H1 (cell line): ENCODE measurements around the gene NDRG4. TPM values are rescaled to one million over a fixed set of nuclear protein-coding genes. Genes with fewer than 3 reads are reported as not detected.

ENCODE experiments used
- CTCF ChIA-PET: fragments of 300-600 bp; sonication (Branson Sonifier 250); formaldehyde crosslinking; loops from one replicate; lab custom pipeline; 2021; ENCODE audit not compliant: partially characterized antibody; lab: Charles Lee
- POLR2A ChIA-PET: fragments of 300-600 bp; sonication (Branson Sonifier 250); formaldehyde crosslinking; loops from one replicate; lab custom pipeline; 2021; ENCODE audit warnings: inconsistent platforms; ENCODE audit not compliant: partially characterized antibody; lab: Charles Lee
- DNase-seq, 2 experiments: peaks; one replicate each; pipeline versions ENCODE4 v3.0.0 to v3.0.0-alpha.2; 2010 to 2022; ENCODE audit warnings: low spot score in 2 of 2, low read depth in 1 of 2, mixed read lengths in 1 of 2
- FAIRE-seq: peaks from 2 replicates; lab custom pipeline; 2011; peaks lifted over from hg19 to GRCh38; lab: Jason Lieb, UNC
- H2AFZ ChIP-seq: 2 replicates; pipeline ENCODE4 v1.8.1; 2012; ENCODE audit warnings: low read length, inconsistent platforms
- H2AK5ac ChIP-seq: 2 replicates; pipeline ENCODE4 v1.6.1; 2013; ENCODE audit warnings: low read depth, low read length
- H2BK120ac ChIP-seq: replicated peaks from 2 replicates; pipeline ENCODE3; 2013; ENCODE audit warnings: low read depth, low read length, inconsistent platforms
- H2BK12ac ChIP-seq: 2 replicates; pipeline ENCODE4 v1.6.1; 2013; ENCODE audit warnings: low read depth, low read length
- H2BK15ac ChIP-seq: 2 replicates; pipeline ENCODE4 v1.6.1; 2013; ENCODE audit warnings: low read length
- H2BK20ac ChIP-seq: 2 replicates; pipeline ENCODE4 v1.6.1; 2013; ENCODE audit warnings: low read length
- H2BK5ac ChIP-seq: 2 replicates; pipeline ENCODE4 v1.6.1; 2013; ENCODE audit warnings: low read depth, low read length
- H3K14ac ChIP-seq: 2 replicates; pipeline ENCODE4 v1.6.1; 2013; ENCODE audit warnings: inconsistent platforms; ENCODE audit not compliant: insufficient read length
- H3K18ac ChIP-seq: 2 replicates; pipeline ENCODE4 v1.6.1; 2013; ENCODE audit warnings: low read length; ENCODE audit errors: extremely low read depth
- H3K23ac ChIP-seq: 2 replicates; pipeline ENCODE4 v1.6.1; 2013; ENCODE audit warnings: inconsistent platforms; ENCODE audit not compliant: insufficient read length
- H3K23me2 ChIP-seq: 2 replicates; pipeline ENCODE4 v1.6.1; 2013; ENCODE audit warnings: low read depth, low read length
- H3K27ac ChIP-seq: 2 replicates; pipeline ENCODE4 v1.6.1; 2011; ENCODE audit warnings: low read depth, low read length, inconsistent platforms
- H3K27me3 ChIP-seq, 4 experiments: replicated peaks in 1 of 4; 1 replicate in 1 of 4; 2 replicates in 3 of 4; pipeline versions ENCODE4 v1.6.1 to v1.8.1; 2011 to 2013; ENCODE audit warnings: low read length in 3 of 4, mild to moderate bottlenecking in 3 of 4, inconsistent platforms in 2 of 4, mixed read lengths in 2 of 4, moderate library complexity in 1 of 4; ENCODE audit not compliant: control insufficient read depth in 3 of 4, insufficient read depth in 3 of 4; ENCODE audit errors: extremely low read depth in 1 of 4
- H3K36me3 ChIP-seq, 4 experiments: 2 replicates each; pipeline versions ENCODE4 v1.6.1 to v1.8.1; 2011 to 2013; ENCODE audit warnings: mild to moderate bottlenecking in 4 of 4, low read length in 3 of 4, moderate library complexity in 2 of 4, control low read depth in 1 of 4, inconsistent platforms in 1 of 4; ENCODE audit not compliant: insufficient read depth in 4 of 4, control insufficient read depth in 2 of 4
- H3K4ac ChIP-seq: replicated peaks from 2 replicates; pipeline ENCODE3; 2013; ENCODE audit warnings: low read length, low read depth, mixed read lengths, inconsistent platforms; ENCODE audit not compliant: insufficient read length
- H3K4me1 ChIP-seq, 4 experiments: replicated peaks in 1 of 4; 1 replicate in 1 of 4; 2 replicates in 3 of 4; pipeline versions ENCODE4 v1.6.1 to v1.8.1; 2011 to 2013; ENCODE audit warnings: low read length in 3 of 4, inconsistent platforms in 2 of 4, mixed read lengths in 1 of 4; ENCODE audit not compliant: insufficient read depth in 4 of 4, control insufficient read depth in 3 of 4
- H3K4me2 ChIP-seq, 2 experiments: 2 replicates each; pipeline versions ENCODE4 v1.6.1 to v1.8.1; 2011 to 2013; ENCODE audit warnings: low read depth in 2 of 2, low read length in 2 of 2, control low read depth in 1 of 2, inconsistent platforms in 1 of 2, mild to moderate bottlenecking in 1 of 2; ENCODE audit not compliant: insufficient read depth in 1 of 2
- H3K4me3 ChIP-seq, 4 experiments: fragments of 200-600, 300-600 bp in 1 of 4; sonication (generic), shearing (Covaris generic), sonication (Bioruptor Twin) in 1 of 4; 2 replicates each; pipeline versions ENCODE4 v1.5.1 to v1.8.1; 2011 to 2016; ENCODE audit warnings: low read length in 4 of 4, low read depth in 3 of 4, control low read depth in 2 of 4, inconsistent platforms in 2 of 4, mild to moderate bottlenecking in 2 of 4, mixed read lengths in 1 of 4, moderate library complexity in 1 of 4; ENCODE audit not compliant: insufficient read depth in 2 of 4; ENCODE audit errors: extremely low read depth in 1 of 4
- H3K56ac ChIP-seq: replicated peaks from 2 replicates; pipeline ENCODE3; 2013; ENCODE audit warnings: low read depth, mild to moderate bottlenecking, mixed read lengths, low read length, inconsistent platforms; ENCODE audit not compliant: insufficient read length
- H3K79me1 ChIP-seq: 2 replicates; pipeline ENCODE4 v1.6.1; 2013; ENCODE audit warnings: low read depth, low read length, control low read depth
- H3K79me2 ChIP-seq, 2 experiments: 2 replicates each; pipeline versions ENCODE4 v1.6.1 to v1.8.1; 2012 to 2013; ENCODE audit warnings: low read length in 2 of 2, mild to moderate bottlenecking in 2 of 2, inconsistent platforms in 1 of 2; ENCODE audit not compliant: insufficient read depth in 2 of 2, control insufficient read depth in 1 of 2
- H3K9ac ChIP-seq, 4 experiments: replicated peaks in 1 of 4; 1 replicate in 1 of 4; 2 replicates in 3 of 4; pipeline versions ENCODE4 v1.6.1 to v1.8.1; 2011 to 2013; ENCODE audit warnings: low read depth in 3 of 4, low read length in 3 of 4, control low read depth in 2 of 4, mild to moderate bottlenecking in 2 of 4, moderate library complexity in 2 of 4, inconsistent platforms in 1 of 4; ENCODE audit errors: extremely low read depth in 1 of 4
- H3K9me3 ChIP-seq, 2 experiments: 2 replicates each; pipeline versions ENCODE4 v1.6.1 to v1.8.1; 2012 to 2013; ENCODE audit warnings: mild to moderate bottlenecking in 2 of 2, moderate library complexity in 2 of 2, control low read depth in 1 of 2, inconsistent platforms in 1 of 2, low read depth in 1 of 2, low read length in 1 of 2, mixed read lengths in 1 of 2; ENCODE audit not compliant: insufficient read depth in 2 of 2
- H4K20me1 ChIP-seq, 2 experiments: replicated peaks in 1 of 2; 2 replicates each; pipeline versions ENCODE3 to v1.8.1; 2011 to 2013; ENCODE audit warnings: inconsistent platforms in 2 of 2, low read length in 2 of 2, mild to moderate bottlenecking in 1 of 2; ENCODE audit not compliant: insufficient read depth in 2 of 2, control insufficient read depth in 1 of 2
- H4K5ac ChIP-seq: 2 replicates; pipeline ENCODE4 v1.6.1; 2013; ENCODE audit warnings: low read length, low read depth, mixed read lengths, inconsistent platforms; ENCODE audit not compliant: insufficient read length
- H4K8ac ChIP-seq: 2 replicates; pipeline ENCODE4 v1.8.0; 2013; ENCODE audit warnings: mild to moderate bottlenecking, moderate library complexity, low read length, inconsistent platforms; ENCODE audit not compliant: insufficient read depth; ENCODE audit errors: extremely low read depth
- H4K91ac ChIP-seq: replicated peaks from 2 replicates; pipeline ENCODE3; 2013; ENCODE audit warnings: low read length, mixed read lengths, inconsistent platforms; ENCODE audit not compliant: insufficient read length
- ASH2L ChIP-seq: fragments of 200-600, 300-600 bp; sonication (generic); IDR thresholded peaks from one replicate; pipeline ENCODE4 v1.7.1; 2017; ENCODE audit warnings: low read length
- CEBPB ChIP-seq: IDR thresholded peaks from 2 replicates; pipeline ENCODE4 v1.6.1; 2012; ENCODE audit warnings: low read depth, low read length
- KDM1A ChIP-seq: fragments of 200-600, 300-600 bp; sonication (generic); IDR thresholded peaks from 2 replicates; pipeline ENCODE4 v1.7.1; 2016; ENCODE audit warnings: mild to moderate bottlenecking, low read length, borderline replicate concordance
- WGBS, 2 experiments: shearing (Covaris generic) in 1 of 2; methylation state at CpG; one replicate each; pipeline versions ENCODE4 v1.1.6 to v1.1.7; 2013 to 2015; ENCODE audit warnings: low lambda C conversion rate in 2 of 2, mixed read lengths in 2 of 2, inconsistent platforms in 1 of 2, low coverage in 1 of 2, missing lambda C conversion rate in 1 of 2; ENCODE audit not compliant: insufficient replicate concordance in 2 of 2, insufficient coverage in 1 of 2, insufficient read length in 1 of 2; ENCODE audit errors: extremely low coverage in 1 of 2, missing lambda C conversion rate in 1 of 2; 5-methylcytosine and 5-hydroxymethylcytosine counted together
- polyA plus RNA-seq, 7 experiments: library from polyadenylated mRNA; depleted of rRNA in 3 of 7; stranded (reverse) in 5 of 7; unstranded in 2 of 7; fragments of >200 nt in 5 of 7; fragments of 200-250 nt in 2 of 7; gene quantifications; 1 replicate in 5 of 7; 2 replicates in 1 of 7; 4 replicates in 1 of 7; pipeline versions ENCODE4 v1.2.1 to v1.2.3, GENCODE V29; 2011 to 2013; ENCODE audit warnings: missing spikeins in 2 of 7, mixed read lengths in 2 of 7
- total RNA-seq: library from RNA; stranded (reverse); fragmentation: NEBNext Ultra II Directional; extraction: Animal tissue kit (Norgen Biotek cat#: 25700); gene quantifications from 2 replicates; pipeline ENCODE4 v1.2.1, GENCODE V29; 2021
- TF ChIP-seq, protein P1 (sequence below): IDR thresholded peaks from 2 replicates; pipeline ENCODE4 v1.6.1; 2012; ENCODE audit warnings: inconsistent platforms

Gene NDRG4
- total and polyA plus RNA-seq, 2 of the 8 experiments (the other 6 are each of a cell fraction or from before 2014, with no cell fraction given): 20.8 to 30.9 TPM

DNA sequence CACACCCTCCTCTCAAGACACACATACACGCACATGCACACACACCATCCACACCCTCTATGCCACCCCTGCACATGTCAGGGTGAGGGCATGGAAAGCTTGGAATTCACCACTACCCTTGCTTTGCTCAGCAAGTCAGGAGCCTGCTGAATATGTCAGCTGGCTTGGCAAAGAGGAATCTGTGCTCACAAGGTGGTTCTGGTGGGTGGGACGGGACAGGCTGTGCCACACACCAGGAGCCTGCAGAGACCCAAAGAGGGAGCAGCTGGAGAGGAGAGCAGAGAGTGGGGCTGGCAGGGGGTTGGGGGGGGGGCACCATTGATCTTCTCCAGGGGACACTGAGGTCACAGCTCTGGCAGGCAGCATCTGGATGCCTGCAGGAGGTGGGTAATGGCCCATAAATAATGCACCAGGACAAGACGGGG lies 48.7 kb upstream of the NDRG4 start:
- H2BK12ac ChIP-seq: no peak overlapping the region
- H2BK20ac ChIP-seq: no peak overlapping the region
- 91% methylated on average over 2 of the region's 3 CpGs; no CpG with 5 or more reads in 1 of the 2 experiments for WGBS, 2 experiments
- no peak overlapping the region for H4K5ac ChIP-seq
- FAIRE-seq: no peak
- no peak overlapping the region for H3K14ac ChIP-seq
- no peak overlapping the region for H3K23ac ChIP-seq
- no peak overlapping the region for H3K18ac ChIP-seq
- no peak overlapping the region for H3K4me2 ChIP-seq
- no peak overlapping the region for H3K9ac ChIP-seq
- no peak overlapping the region for H2AK5ac ChIP-seq
- H4K91ac ChIP-seq: no peak overlapping the region
- H3K36me3 ChIP-seq: no peaks in the 10 kb centered on the region
- no peak overlapping the region for H3K4me3 ChIP-seq
- TF ChIP-seq, protein P1, sequence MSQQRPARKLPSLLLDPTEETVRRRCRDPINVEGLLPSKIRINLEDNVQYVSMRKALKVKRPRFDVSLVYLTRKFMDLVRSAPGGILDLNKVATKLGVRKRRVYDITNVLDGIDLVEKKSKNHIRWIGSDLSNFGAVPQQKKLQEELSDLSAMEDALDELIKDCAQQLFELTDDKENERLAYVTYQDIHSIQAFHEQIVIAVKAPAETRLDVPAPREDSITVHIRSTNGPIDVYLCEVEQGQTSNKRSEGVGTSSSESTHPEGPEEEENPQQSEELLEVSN: no peak
- no peak for TF ChIP-seq CEBPB
- no peak for TF ChIP-seq KDM1A
- TF ChIP-seq ASH2L: no peak
- H2BK120ac ChIP-seq: no peak overlapping the region
- DNase-seq: no peak
- H3K4me1 ChIP-seq: no peaks in the 10 kb centered on the region
- no peaks in the 10 kb centered on the region; a peak in 1 of 7 replicates for H3K27me3 ChIP-seq
- POLR2A ChIA-PET: interaction anchor here (1.2 to 1.5 kb wide), 2 partner anchors 24 to 60 kb away, joined by 3 read pairs; no protein-coding TSS in a partner anchor
- H3K56ac ChIP-seq: peak overlapping the region; percentile 23
- CTCF ChIA-PET: interaction anchor here (0.8 to 4.8 kb wide), 5 partner anchors 10 to 85 kb away, joined by 3 to 18 read pairs (median 3); no protein-coding TSS in a partner anchor
- no peak overlapping the region for H3K4ac ChIP-seq
- no peak overlapping the region for H2AFZ ChIP-seq
- H3K79me1 ChIP-seq: no peaks in the 10 kb centered on the region
- no peaks in the 10 kb centered on the region for H3K9me3 ChIP-seq
- no peak overlapping the region for H2BK15ac ChIP-seq
- no peaks in the 10 kb centered on the region for H3K79me2 ChIP-seq
- H3K27ac ChIP-seq: no peak overlapping the region
- no peak overlapping the region for H4K8ac ChIP-seq
- no peak overlapping the region; the same call in 1 of the 2 replicates for H2BK5ac ChIP-seq
- H4K20me1 ChIP-seq: peaks cover 0 to 1% of the 10 kb centered on the region in 2 experiments
- H3K23me2 ChIP-seq: no peaks in the 10 kb centered on the region; the same call in 1 of the 2 replicates
